K562 (cell line): ENCODE results near the gene EMC6. TPM values are rescaled to one million over a fixed set of nuclear protein-coding genes. Genes with fewer than 3 reads are reported as not detected.
A peak's percentile ranks its signal among the peaks of the same experiment; 100 is the strongest.

ENCODE experiments used
- ATF4 ChIP-seq: fragments of 450-650 bp; formaldehyde crosslinking; IDR thresholded peaks from 2 replicates; pipeline ENCODE4 v1.4.0; 2022; ENCODE audit warnings: mild to moderate bottlenecking, moderate library complexity
- CHCHD3 ChIP-seq: fragments of 250-450 bp; sonication (Bioruptor Pico); IDR thresholded peaks from 2 replicates; pipeline ENCODE4 v2.1.2; 2022; ENCODE audit warnings: mild to moderate bottlenecking
- ETV6 ChIP-seq, 3 experiments: fragments of 150-350 bp in 1 of 3; sonication (generic) in 1 of 3; formaldehyde crosslinking in 1 of 3; IDR thresholded peaks; 2 replicates each; pipeline versions ENCODE4 v1.6.1 to v1.8.0; 2014 to 2022; ENCODE audit warnings: borderline replicate concordance in 2 of 3, low read depth in 2 of 3, antibody characterized with exemption in 1 of 3, low read length in 1 of 3, mild to moderate bottlenecking in 1 of 3, missing genetic modification reagents in 1 of 3
- GABPB1 ChIP-seq: sonication (generic); formaldehyde crosslinking; IDR thresholded peaks from 2 replicates; pipeline ENCODE4 v1.8.0; 2022; ENCODE audit warnings: mild to moderate bottlenecking, missing genetic modification reagents
- HDAC1 ChIP-seq, 2 experiments: fragments of 450-650 bp; IDR thresholded peaks; 2 replicates each; pipeline ENCODE4 v1.6.1; 2016 to 2017; ENCODE audit warnings: inconsistent platforms in 1 of 2, mild to moderate bottlenecking in 1 of 2, moderate library complexity in 1 of 2
- JUNB ChIP-seq: fragments of 450-650 bp; formaldehyde crosslinking; conservative IDR thresholded peaks from 2 replicates; pipeline ENCODE4 v1.4.0; 2020; ENCODE audit warnings: mild to moderate bottlenecking
- NKRF ChIP-seq: fragments of 450-650 bp; IDR thresholded peaks from 2 replicates; pipeline ENCODE4 v1.6.1; 2016; ENCODE audit warnings: borderline replicate concordance
- PHF20 ChIP-seq: fragments of 450-650 bp; IDR thresholded peaks from 2 replicates; pipeline ENCODE4 v1.6.1; 2018; ENCODE audit not compliant: partially characterized antibody
- RFX7 ChIP-seq: fragments of 250-450 bp; sonication (Bioruptor Pico); IDR thresholded peaks from 2 replicates; pipeline ENCODE4 v1.5.1; 2021; ENCODE audit warnings: mild to moderate bottlenecking
- SAP30 ChIP-seq: fragments of 200-600 bp; sonication (generic); IDR thresholded peaks from 2 replicates; pipeline ENCODE4 v1.6.1; 2012; ENCODE audit warnings: borderline replicate concordance, low read depth, mild to moderate bottlenecking, moderate library complexity, low read length, control low read depth, inconsistent platforms; ENCODE audit not compliant: insufficient read depth, poor library complexity, severe bottlenecking
- SIN3A ChIP-seq, 2 experiments: fragments of 150-350 bp in 1 of 2; IDR thresholded peaks; 2 replicates each; pipeline ENCODE4 v1.6.1; 2011 to 2016; ENCODE audit warnings: borderline replicate concordance in 2 of 2, low read depth in 2 of 2, low read length in 2 of 2, mild to moderate bottlenecking in 2 of 2, moderate library complexity in 2 of 2; ENCODE audit not compliant: control insufficient read depth in 1 of 2
- ZFX ChIP-seq: sonication (generic); formaldehyde crosslinking; IDR thresholded peaks from 2 replicates; pipeline ENCODE4 v1.8.0; 2022; ENCODE audit warnings: mild to moderate bottlenecking, missing genetic modification reagents, moderate library complexity
- ZMIZ1 ChIP-seq, 2 experiments: fragments of 150-350 bp in 1 of 2; IDR thresholded peaks; 2 replicates each; pipeline ENCODE4 v1.6.1; 2012 to 2016; ENCODE audit warnings: low read depth in 2 of 2, low read length in 2 of 2, mild to moderate bottlenecking in 1 of 2, moderate library complexity in 1 of 2
- ZNF217 ChIP-seq: sonication (generic); formaldehyde crosslinking; IDR thresholded peaks from 2 replicates; pipeline ENCODE4 v1.8.0; 2022; ENCODE audit warnings: mild to moderate bottlenecking, missing genetic modification reagents
- polyA plus RNA-seq, 8 experiments: library from polyadenylated mRNA; depleted of rRNA in 4 of 8; stranded (reverse) in 5 of 8; unstranded in 3 of 8; fragments of >200 nt; fragmentation: Nextera tagmentation in 2 of 8; fragmentation: Illumina TruSeq in 1 of 8; extraction: Ambion mirVana in 2 of 8; extraction: Trizol in 1 of 8; gene quantifications; 2 replicates each; pipeline versions ENCODE4 v1.2.1 to v1.2.3, GENCODE V29; 2011 to 2014; ENCODE audit warnings: inconsistent platforms in 1 of 8, missing spikeins in 1 of 8
- total RNA-seq, 7 experiments: library from RNA; depleted of rRNA in 6 of 7; stranded (reverse); fragments of >200 nt in 6 of 7; fragmentation: Illumina TruSeq in 2 of 7; extraction: Trizol in 2 of 7; gene quantifications; 2 replicates each; pipeline versions ENCODE4 v1.2.1 to v1.2.3, GENCODE V29; 2011 to 2021; ENCODE audit warnings: low replicate concordance in 1 of 7
- TF ChIP-seq, protein P1 (sequence below): sonication (generic); formaldehyde crosslinking; IDR thresholded peaks from 2 replicates; pipeline ENCODE4 v1.8.0; 2023; ENCODE audit warnings: mild to moderate bottlenecking, missing genetic modification reagents
- TF ChIP-seq, protein P2 (sequence below): fragments of 450-650 bp; IDR thresholded peaks from 2 replicates; pipeline ENCODE4 v1.6.1; 2016

EMC6 gene
- total and polyA plus RNA-seq, 9 of the 15 experiments (the other 6 are each of a cell fraction or from before 2014, with no cell fraction given) = 2.9 to 136 (median 24.9) TPM

- TF ChIP-seq SAP30 (peak; percentile 33), ZMIZ1 (IDR thresholded peaks at IDR 0.05; ENCODE audit: low read depth in 2 of 2, low read length in 2 of 2) (no peak), ZNF217 (CRISPR knock-in tag) (no peak), GABPB1 (CRISPR knock-in tag) (no peak; the same call in 1 of the 2 replicates), HDAC1 (IDR thresholded peaks at IDR 0.05) (peak in 1 of 2 experiments; percentile 5; a peak in 1 of 4 replicates), JUNB (CRISPR knock-in tag) (no peak), PHF20 (peak; percentile 9), ZFX (CRISPR knock-in tag) (peak; percentile 8), SIN3A (IDR thresholded peaks at IDR 0.05; ENCODE audit: borderline replicate concordance in 2 of 2, control insufficient read depth in 1 of 2, low read depth in 2 of 2, low read length in 2 of 2) (peak in 1 of 2 experiments; percentile 20; a peak in 1 of 4 replicates), ATF4 (CRISPR knock-in tag) (no peak), ETV6 (IDR thresholded peaks at IDR 0.05; ENCODE audit: borderline replicate concordance in 1 of 2, low read depth in 2 of 2, low read length in 1 of 2) (no peak), ETV6 (CRISPR knock-in tag; IDR thresholded peaks at IDR 0.05; ENCODE audit: borderline replicate concordance) (no peak), CHCHD3 (no peak), RFX7 (CRISPR knock-in tag) (no peak), NKRF (peak; percentile 51; the same call in 1 of the 2 replicates)
- TF ChIP-seq, protein P1, sequence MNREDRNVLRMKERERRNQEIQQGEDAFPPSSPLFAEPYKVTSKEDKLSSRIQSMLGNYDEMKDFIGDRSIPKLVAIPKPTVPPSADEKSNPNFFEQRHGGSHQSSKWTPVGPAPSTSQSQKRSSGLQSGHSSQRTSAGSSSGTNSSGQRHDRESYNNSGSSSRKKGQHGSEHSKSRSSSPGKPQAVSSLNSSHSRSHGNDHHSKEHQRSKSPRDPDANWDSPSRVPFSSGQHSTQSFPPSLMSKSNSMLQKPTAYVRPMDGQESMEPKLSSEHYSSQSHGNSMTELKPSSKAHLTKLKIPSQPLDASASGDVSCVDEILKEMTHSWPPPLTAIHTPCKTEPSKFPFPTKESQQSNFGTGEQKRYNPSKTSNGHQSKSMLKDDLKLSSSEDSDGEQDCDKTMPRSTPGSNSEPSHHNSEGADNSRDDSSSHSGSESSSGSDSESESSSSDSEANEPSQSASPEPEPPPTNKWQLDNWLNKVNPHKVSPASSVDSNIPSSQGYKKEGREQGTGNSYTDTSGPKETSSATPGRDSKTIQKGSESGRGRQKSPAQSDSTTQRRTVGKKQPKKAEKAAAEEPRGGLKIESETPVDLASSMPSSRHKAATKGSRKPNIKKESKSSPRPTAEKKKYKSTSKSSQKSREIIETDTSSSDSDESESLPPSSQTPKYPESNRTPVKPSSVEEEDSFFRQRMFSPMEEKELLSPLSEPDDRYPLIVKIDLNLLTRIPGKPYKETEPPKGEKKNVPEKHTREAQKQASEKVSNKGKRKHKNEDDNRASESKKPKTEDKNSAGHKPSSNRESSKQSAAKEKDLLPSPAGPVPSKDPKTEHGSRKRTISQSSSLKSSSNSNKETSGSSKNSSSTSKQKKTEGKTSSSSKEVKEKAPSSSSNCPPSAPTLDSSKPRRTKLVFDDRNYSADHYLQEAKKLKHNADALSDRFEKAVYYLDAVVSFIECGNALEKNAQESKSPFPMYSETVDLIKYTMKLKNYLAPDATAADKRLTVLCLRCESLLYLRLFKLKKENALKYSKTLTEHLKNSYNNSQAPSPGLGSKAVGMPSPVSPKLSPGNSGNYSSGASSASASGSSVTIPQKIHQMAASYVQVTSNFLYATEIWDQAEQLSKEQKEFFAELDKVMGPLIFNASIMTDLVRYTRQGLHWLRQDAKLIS (CRISPR knock-in tag) = no peak
- TF ChIP-seq, protein P2, sequence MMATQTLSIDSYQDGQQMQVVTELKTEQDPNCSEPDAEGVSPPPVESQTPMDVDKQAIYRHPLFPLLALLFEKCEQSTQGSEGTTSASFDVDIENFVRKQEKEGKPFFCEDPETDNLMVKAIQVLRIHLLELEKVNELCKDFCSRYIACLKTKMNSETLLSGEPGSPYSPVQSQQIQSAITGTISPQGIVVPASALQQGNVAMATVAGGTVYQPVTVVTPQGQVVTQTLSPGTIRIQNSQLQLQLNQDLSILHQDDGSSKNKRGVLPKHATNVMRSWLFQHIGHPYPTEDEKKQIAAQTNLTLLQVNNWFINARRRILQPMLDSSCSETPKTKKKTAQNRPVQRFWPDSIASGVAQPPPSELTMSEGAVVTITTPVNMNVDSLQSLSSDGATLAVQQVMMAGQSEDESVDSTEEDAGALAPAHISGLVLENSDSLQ = no peak
Observed at GRCh38 chr17:3669085-3669347, 404 bp downstream of the EMC6 start (continued).
